AG09309 (cell line): Measurements from ENCODE around the gene AMBRA1.
A peak's percentile ranks its signal among the peaks of the same experiment; 100 is the strongest.

Experiments used
- DNase-seq: peaks from one replicate; pipeline ENCODE4 v3.0.0-alpha.2; 2010; ENCODE audit warnings: low read depth
- H3K4me3 ChIP-seq: 2 replicates; pipeline ENCODE4 v1.5.1; 2011; ENCODE audit warnings: mild to moderate bottlenecking, low read depth, low read length, moderate library complexity; ENCODE audit not compliant: control insufficient read depth
- CTCF ChIP-seq: IDR thresholded peaks from 2 replicates; pipeline ENCODE4 v1.5.1; 2011; ENCODE audit warnings: mild to moderate bottlenecking, low read depth, low read length, inconsistent platforms; ENCODE audit not compliant: insufficient read depth, control insufficient read depth; ENCODE audit errors: missing control alignments

Gene AMBRA1

GRCh38 chr11:46363455-46364005, 230.3 kb downstream of the AMBRA1 start:
- H3K4me3 ChIP-seq: no peak overlapping the region
- TF ChIP-seq CTCF: peak; percentile 12
- DNase-seq: no peak

- no peak overlapping the region for H3K4me3 ChIP-seq
- no peak for TF ChIP-seq CTCF
- DNase-seq: no peak
Observed at GRCh38 chr11:46363031-46363407, 230.8 kb downstream of the AMBRA1 start.

- DNase-seq: no peak
- no peak for TF ChIP-seq CTCF
- H3K4me3 ChIP-seq: no peak overlapping the region
Observed at GRCh38 chr11:46362156-46363030, 231.4 kb downstream of the AMBRA1 start.

- DNase-seq: no peak
- no peak for TF ChIP-seq CTCF
- H3K4me3 ChIP-seq: no peak overlapping the region
Observed at GRCh38 chr11:46361283-46362155, 232.3 kb downstream of the AMBRA1 start.

- DNase-seq: no peak
- no peak overlapping the region for H3K4me3 ChIP-seq
- TF ChIP-seq CTCF: no peak
Observed at GRCh38 chr11:46360878-46361277, 232.9 kb downstream of the AMBRA1 start.

- no peak for DNase-seq
- no peak overlapping the region for H3K4me3 ChIP-seq
- TF ChIP-seq CTCF: no peak
Observed at GRCh38 chr11:46359953-46360352, 233.9 kb downstream of the AMBRA1 start.
